SK-N-SH treated with all-trans-retinoic acid at 6 μM for 48 hours (cell line): ENCODE measurements around the gene ACO1.

ENCODE experiments used
- CREB5 ChIP-seq: fragments of 250-450 bp; sonication (Bioruptor Pico); IDR thresholded peaks from 2 replicates; pipeline ENCODE4 v1.5.1; 2020; ENCODE audit warnings: low read depth, mild to moderate bottlenecking, moderate library complexity
- CSRNP3 ChIP-seq: fragments of 250-450 bp; sonication (Bioruptor Pico); IDR thresholded peaks from 2 replicates; pipeline ENCODE4 v1.5.1; 2021; ENCODE audit warnings: mild to moderate bottlenecking, moderate library complexity
- TCF4 ChIP-seq: fragments of 250-450 bp; sonication (Bioruptor Pico); IDR thresholded peaks from 2 replicates; pipeline ENCODE4 v1.8.0; 2021; ENCODE audit warnings: mild to moderate bottlenecking, moderate library complexity, borderline replicate concordance
- ZFP3 ChIP-seq: fragments of 250-450 bp; sonication (Bioruptor Pico); IDR thresholded peaks from 2 replicates; pipeline ENCODE4 v1.5.0; 2020; ENCODE audit warnings: mild to moderate bottlenecking, moderate library complexity
- ZFP30 ChIP-seq: fragments of 450-650 bp; formaldehyde crosslinking; IDR thresholded peaks from 2 replicates; pipeline ENCODE4 v1.5.0; 2022; ENCODE audit warnings: mild to moderate bottlenecking, moderate library complexity
- ZNF565 ChIP-seq: fragments of 450-650 bp; formaldehyde crosslinking; conservative IDR thresholded peaks from 2 replicates; pipeline ENCODE4 v1.5.0; 2020; ENCODE audit warnings: low read depth, mild to moderate bottlenecking, moderate library complexity

GRCh38 chr9:32405506-32405905, 21.1 kb downstream of the ACO1 start:
- TF ChIP-seq ZFP3 (CRISPR knock-in tag) (no peak), ZFP30 (CRISPR knock-in tag) (no peak), CSRNP3 (CRISPR knock-in tag) (no peak), CREB5 (CRISPR knock-in tag) (no peak), ZNF565 (CRISPR knock-in tag) (no peak), TCF4 (CRISPR knock-in tag) (no peak)
